ENCODE data around the gene CCM2. TPM values are rescaled to one million over a fixed set of nuclear protein-coding genes. Genes with fewer than 3 reads are reported as not detected.
A peak's percentile ranks its signal among the peaks of the same experiment; 100 is the strongest.

Gene CCM2
- total RNA-seq, 1 donor from 2014 or later = 63.1 TPM

- H3K4me3 Mint-ChIP-seq = no peak overlapping the region
- H3K36me3 Mint-ChIP-seq (ENCODE audit: low read depth) = peaks cover 48% of the 10 kb centered on the region
- H3K27me3 Mint-ChIP-seq = no peaks in the 10 kb centered on the region
- H3K4me1 Mint-ChIP-seq = peaks cover 15% of the 10 kb centered on the region
- H3K9me3 Mint-ChIP-seq = no peaks in the 10 kb centered on the region
- intact Hi-C loops (cut with micrococcal nuclease) = no loop called here
- peak overlapping the region; percentile 56 for H3K27ac Mint-ChIP-seq
- DNase-seq = no peak
Measured at GRCh38 chr7:45050198-45050597, 50.2 kb downstream of the CCM2 start.

- Mint-ChIP-seq H3K27ac (peak overlapping the region; percentile 9), H3K27me3 (no peaks in the 10 kb centered on the region), H3K4me3 (no peak overlapping the region), H3K4me1 (peaks cover 18% of the 10 kb centered on the region), H3K9me3 (no peaks in the 10 kb centered on the region), H3K36me3 (ENCODE audit: low read depth) (peaks cover 51% of the 10 kb centered on the region)
- intact Hi-C loops (cut with micrococcal nuclease) = no loop called here
- no peak for DNase-seq
Measured at GRCh38 chr7:45052011-45052410, 52.0 kb downstream of the CCM2 start.

GRCh38 chr7:45053401-45053800 is 53.4 kb downstream of the CCM2 start:
- no peak overlapping the region for H3K4me3 Mint-ChIP-seq

GRCh38 chr7:45053941-45054340 is 53.9 kb downstream of the CCM2 start:
- Mint-ChIP-seq H3K4me1 (peaks cover 31% of the 10 kb centered on the region), H3K4me3 (no peak overlapping the region), H3K27me3 (no peaks in the 10 kb centered on the region), H3K27ac (no peak overlapping the region), H3K9me3 (no peaks in the 10 kb centered on the region), H3K36me3 (ENCODE audit: low read depth) (peaks cover 59% of the 10 kb centered on the region)
- intact Hi-C loops (cut with micrococcal nuclease) = no loop called here
- no peak for DNase-seq

More at GRCh38 chr7:45053401-45053800, 53.4 kb downstream of the CCM2 start:
- Mint-ChIP-seq H3K9me3 (no peaks in the 10 kb centered on the region), H3K4me1 (peaks cover 30% of the 10 kb centered on the region), H3K27ac (no peak overlapping the region), H3K27me3 (no peaks in the 10 kb centered on the region), H3K36me3 (ENCODE audit: low read depth) (peaks cover 58% of the 10 kb centered on the region)
- no peak for DNase-seq
- intact Hi-C loops (cut with micrococcal nuclease) = no loop called here

- Mint-ChIP-seq H3K36me3 (ENCODE audit: low read depth) (peaks cover 59% of the 10 kb centered on the region), H3K27ac (no peak overlapping the region), H3K27me3 (no peaks in the 10 kb centered on the region), H3K4me1 (peaks cover 31% of the 10 kb centered on the region), H3K9me3 (no peaks in the 10 kb centered on the region), H3K4me3 (no peak overlapping the region)
- no peak for DNase-seq
- intact Hi-C loops (cut with micrococcal nuclease) = no loop called here
Measured at GRCh38 chr7:45054442-45054841, 54.4 kb downstream of the CCM2 start.

GRCh38 chr7:45055016-45055415 is 55.0 kb downstream of the CCM2 start:
- intact Hi-C loops (cut with micrococcal nuclease) = no loop called here
- H3K27me3 Mint-ChIP-seq = no peaks in the 10 kb centered on the region
- peaks cover 57% of the 10 kb centered on the region for H3K36me3 Mint-ChIP-seq (ENCODE audit: low read depth)
- H3K9me3 Mint-ChIP-seq = no peaks in the 10 kb centered on the region
- no peak for DNase-seq
- H3K4me3 Mint-ChIP-seq = no peak overlapping the region
- H3K4me1 Mint-ChIP-seq = peaks cover 30% of the 10 kb centered on the region
- peak overlapping the region; percentile 14 for H3K27ac Mint-ChIP-seq

GRCh38 chr7:45055594-45056219 is 55.7 kb downstream of the CCM2 start:
- Mint-ChIP-seq H3K4me1 (peaks cover 30% of the 10 kb centered on the region), H3K4me3 (no peak overlapping the region), H3K27me3 (no peaks in the 10 kb centered on the region), H3K9me3 (no peaks in the 10 kb centered on the region), H3K27ac (peak overlapping the region; percentile 21), H3K36me3 (ENCODE audit: low read depth) (peaks cover 55% of the 10 kb centered on the region)
- intact Hi-C loops (cut with micrococcal nuclease) = no loop called here
- no peak for DNase-seq

- Mint-ChIP-seq H3K27ac (no peak overlapping the region), H3K9me3 (no peaks in the 10 kb centered on the region), H3K36me3 (ENCODE audit: low read depth) (peaks cover 52% of the 10 kb centered on the region), H3K27me3 (no peaks in the 10 kb centered on the region), H3K4me3 (no peak overlapping the region), H3K4me1 (peaks cover 40% of the 10 kb centered on the region)
- DNase-seq = no peak
- intact Hi-C loops (cut with micrococcal nuclease) = no loop called here
Measured at GRCh38 chr7:45057878-45058277, 57.9 kb downstream of the CCM2 start.

- H3K36me3 Mint-ChIP-seq (ENCODE audit: low read depth) = peaks cover 52% of the 10 kb centered on the region
Measured at GRCh38 chr7:45060295-45060694, 60.3 kb downstream of the CCM2 start.

GRCh38 chr7:45061352-45061751 is 61.4 kb downstream of the CCM2 start:
- intact Hi-C loops (cut with micrococcal nuclease) = loop anchor here (2.0 to 5.0 kb wide), 2 partner anchors 41 to 61 kb away; partner anchors contain the start of gene CCM2
- H3K9me3 Mint-ChIP-seq = no peaks in the 10 kb centered on the region
- peak overlapping the region; percentile 66 for H3K27ac Mint-ChIP-seq
- H3K4me3 Mint-ChIP-seq = no peak overlapping the region
- no peaks in the 10 kb centered on the region for H3K27me3 Mint-ChIP-seq
- peaks cover 40% of the 10 kb centered on the region for H3K4me1 Mint-ChIP-seq
- H3K36me3 Mint-ChIP-seq (ENCODE audit: low read depth) = peaks cover 52% of the 10 kb centered on the region
- no peak for DNase-seq

More at GRCh38 chr7:45060295-45060694, 60.3 kb downstream of the CCM2 start:
- DNase-seq = no peak
- intact Hi-C loops (cut with micrococcal nuclease) = loop anchor here (2.0 to 5.0 kb wide), 2 partner anchors 42 to 59 kb away; partner anchors contain the start of gene CCM2
- H3K27ac Mint-ChIP-seq = peak overlapping the region; percentile 48
- no peaks in the 10 kb centered on the region for H3K9me3 Mint-ChIP-seq
- peaks cover 40% of the 10 kb centered on the region for H3K4me1 Mint-ChIP-seq
- H3K4me3 Mint-ChIP-seq = no peak overlapping the region
- no peaks in the 10 kb centered on the region for H3K27me3 Mint-ChIP-seq

GRCh38 chr7:45061806-45062425 is 61.9 kb downstream of the CCM2 start:
- H3K27me3 Mint-ChIP-seq = no peaks in the 10 kb centered on the region
- no peak overlapping the region for H3K4me3 Mint-ChIP-seq
- H3K27ac Mint-ChIP-seq = peak overlapping the region; percentile 66
- no peaks in the 10 kb centered on the region for H3K9me3 Mint-ChIP-seq
- DNase-seq = no peak
- peaks cover 53% of the 10 kb centered on the region for H3K36me3 Mint-ChIP-seq (ENCODE audit: low read depth)
- intact Hi-C loops (cut with micrococcal nuclease) = loop anchor here (2.0 to 5.0 kb wide), 2 partner anchors 40 to 61 kb away; partner anchors contain the start of gene CCM2
- H3K4me1 Mint-ChIP-seq = peaks cover 42% of the 10 kb centered on the region

- DNase-seq = no peak
- H3K4me3 Mint-ChIP-seq = no peak overlapping the region
- no peaks in the 10 kb centered on the region for H3K9me3 Mint-ChIP-seq
- peaks cover 37% of the 10 kb centered on the region for H3K4me1 Mint-ChIP-seq
- H3K27ac Mint-ChIP-seq = peak overlapping the region; percentile 25
- H3K36me3 Mint-ChIP-seq (ENCODE audit: low read depth) = peaks cover 54% of the 10 kb centered on the region
- intact Hi-C loops (cut with micrococcal nuclease) = loop anchor here (5.0 kb wide), 1 partner anchor 38 kb away; no protein-coding TSS in a partner anchor
- H3K27me3 Mint-ChIP-seq = no peaks in the 10 kb centered on the region
Measured at GRCh38 chr7:45064047-45064725, 64.2 kb downstream of the CCM2 start.

- peaks cover 36% of the 10 kb centered on the region for H3K4me1 Mint-ChIP-seq
- intact Hi-C loops (cut with micrococcal nuclease) = no loop called here
- no peak overlapping the region for H3K4me3 Mint-ChIP-seq
- H3K9me3 Mint-ChIP-seq = no peaks in the 10 kb centered on the region
- peak overlapping the region; percentile 40 for H3K27ac Mint-ChIP-seq
- DNase-seq = no peak
- H3K36me3 Mint-ChIP-seq (ENCODE audit: low read depth) = peaks cover 58% of the 10 kb centered on the region
- no peaks in the 10 kb centered on the region for H3K27me3 Mint-ChIP-seq
Measured at GRCh38 chr7:45065031-45065995, 65.3 kb downstream of the CCM2 start.
